CD4-positive, CD25-positive, alpha-beta regulatory T cell (primary cell): ENCODE data around the gene TPO. TPM values are rescaled to one million over a fixed set of nuclear protein-coding genes. Genes with fewer than 3 reads are reported as not detected.

Experiments used
- ATAC-seq, 2 donors: fragments of 150-1000 bp; cut with Tn5 transposase; one replicate each; pipeline ENCODE4 v1.10.0; 2021; ENCODE audit warnings: low read depth in 2 of 2, moderate number of reproducible peaks in 2 of 2, moderate library complexity in 1 of 2
- DNase-seq, 3 donors: peaks; one replicate each; pipeline versions ENCODE4 v3.0.0 to v3.0.0-alpha.2; 2012 to 2022; ENCODE audit warnings: mixed read lengths in 1 of 3
- H3K27ac ChIP-seq: one replicate; pipeline ENCODE4 v1.7.0; 2013; ENCODE audit warnings: mild to moderate bottlenecking, low read length; ENCODE audit not compliant: insufficient read depth, poor library complexity, severe bottlenecking
- H3K27me3 ChIP-seq: one replicate; pipeline ENCODE4 v1.7.0; 2013; ENCODE audit warnings: low read length; ENCODE audit not compliant: control insufficient read depth, insufficient read depth
- H3K36me3 ChIP-seq: one replicate; pipeline ENCODE4 v1.7.0; 2013; ENCODE audit warnings: mild to moderate bottlenecking, low read length, moderate library complexity; ENCODE audit not compliant: control insufficient read depth, insufficient read depth
- H3K4me1 ChIP-seq: 2 replicates; pipeline ENCODE4 v1.7.0; 2013; ENCODE audit warnings: mild to moderate bottlenecking, low read length; ENCODE audit not compliant: insufficient read depth, control insufficient read depth, poor library complexity, severe bottlenecking
- H3K4me3 ChIP-seq: one replicate; pipeline ENCODE4 v1.7.0; 2013; ENCODE audit warnings: low read depth, mild to moderate bottlenecking, low read length, moderate library complexity
- H3K9me3 ChIP-seq, 2 experiments: 1 replicate in 1 of 2; 2 replicates in 1 of 2; pipeline ENCODE4 v1.7.0; 2013; ENCODE audit warnings: low read length in 2 of 2, mild to moderate bottlenecking in 1 of 2, moderate library complexity in 1 of 2; ENCODE audit not compliant: control insufficient read depth in 2 of 2
- H3K27ac Mint-ChIP-seq, 3 donors: one replicate each; pipeline ENCODE4 v1.8.0; 2020 to 2022; ENCODE audit warnings: mild to moderate bottlenecking in 3 of 3, mixed read lengths in 3 of 3, moderate library complexity in 2 of 3
- H3K27me3 Mint-ChIP-seq: one replicate; pipeline ENCODE4 v1.8.0; 2022; ENCODE audit warnings: mild to moderate bottlenecking, mixed read lengths
- H3K36me3 Mint-ChIP-seq: one replicate; pipeline ENCODE4 v1.8.0; 2020; ENCODE audit warnings: mixed read lengths
- H3K4me1 Mint-ChIP-seq, 4 donors: one replicate each; pipeline ENCODE4 v1.8.0; 2020 to 2022; ENCODE audit warnings: mixed read lengths in 4 of 4, mild to moderate bottlenecking in 1 of 4
- H3K4me3 Mint-ChIP-seq, 4 donors: one replicate each; pipeline ENCODE4 v1.8.0; 2020 to 2022; ENCODE audit warnings: mild to moderate bottlenecking in 4 of 4, mixed read lengths in 4 of 4, moderate library complexity in 3 of 4
- H3K9me3 Mint-ChIP-seq, 7 donors: one replicate each; pipeline ENCODE4 v1.8.0; 2020 to 2022; ENCODE audit warnings: mixed read lengths in 7 of 7, mild to moderate bottlenecking in 3 of 7, moderate library complexity in 2 of 7
- polyA plus RNA-seq, 4 donors: library from polyadenylated mRNA; unstranded; fragments of 300-500 nt; fragmentation: Illumina TruSeq; gene quantifications; one replicate each; pipeline ENCODE4 v1.2.3, GENCODE V29; 2021
- total RNA-seq: library from RNA; stranded (reverse); gene quantifications from one replicate; pipeline ENCODE4 v1.2.3, GENCODE V29; 2022

TPO gene
- total and polyA plus RNA-seq, 5 donors from 2014 or later = 0.27 to 1.5 (median 0.57) TPM

GRCh38 chr2:1493431-1494126 is 80.3 kb downstream of the TPO start:
- Histone ChIP-seq H3K9me3 (no peaks in the 10 kb centered on the region), H3K4me3 (no peak overlapping the region), H3K27me3 (no peaks in the 10 kb centered on the region), H3K4me1 (no peaks in the 10 kb centered on the region), H3K36me3 (no peaks in the 10 kb centered on the region), H3K27ac (no peak overlapping the region)
- Mint-ChIP-seq H3K36me3 (no peaks in the 10 kb centered on the region), H3K27me3 (no peaks in the 10 kb centered on the region), H3K4me3 (no peak overlapping the region), H3K4me1 (no peaks in the 10 kb centered on the region), H3K27ac (no peak overlapping the region), H3K9me3 (peaks cover 0 to 2% (median 0%) of the 10 kb centered on the region in 7 donors)
- no peak for ATAC-seq
- DNase-seq = no peak

GRCh38 chr2:1494257-1494656 is 81.0 kb downstream of the TPO start:
- H3K27me3 ChIP-seq = no peaks in the 10 kb centered on the region
- no peak for ATAC-seq
- peaks cover 0 to 2% (median 0%) of the 10 kb centered on the region in 7 donors for H3K9me3 Mint-ChIP-seq
- H3K9me3 ChIP-seq = no peaks in the 10 kb centered on the region
- H3K27ac ChIP-seq = no peak overlapping the region
- no peak for DNase-seq
- no peaks in the 10 kb centered on the region for H3K27me3 Mint-ChIP-seq
- no peak overlapping the region for H3K4me3 Mint-ChIP-seq
- H3K27ac Mint-ChIP-seq = no peak overlapping the region
- H3K36me3 ChIP-seq = no peaks in the 10 kb centered on the region
- no peak overlapping the region for H3K4me3 ChIP-seq
- H3K4me1 ChIP-seq = no peaks in the 10 kb centered on the region
- no peaks in the 10 kb centered on the region for H3K4me1 Mint-ChIP-seq
- no peaks in the 10 kb centered on the region for H3K36me3 Mint-ChIP-seq

DNA sequence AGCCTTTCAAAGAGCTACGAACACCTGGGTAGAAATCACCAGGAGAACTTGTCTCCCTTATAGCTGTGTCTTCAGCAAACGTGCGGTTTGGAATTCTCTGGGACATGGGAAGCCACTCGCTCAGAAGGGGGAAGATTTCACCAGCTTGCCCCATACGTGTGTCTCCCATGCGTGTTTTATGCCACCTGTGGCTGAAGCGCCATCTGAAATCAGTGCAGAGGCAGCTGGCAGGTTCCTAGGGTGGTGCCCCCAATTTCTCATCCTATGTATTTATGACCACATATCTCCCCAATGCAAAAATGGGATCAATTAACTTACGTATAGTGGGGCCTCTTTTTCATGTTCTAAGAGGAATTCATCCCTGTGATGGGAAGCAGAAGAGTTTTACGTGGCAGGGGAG is 81.6 kb downstream of the TPO start:
- Histone ChIP-seq H3K9me3 (no peaks in the 10 kb centered on the region), H3K27me3 (no peaks in the 10 kb centered on the region), H3K4me1 (no peaks in the 10 kb centered on the region), H3K36me3 (no peaks in the 10 kb centered on the region), H3K4me3 (no peak overlapping the region), H3K27ac (no peak overlapping the region)
- no peak overlapping the region for H3K4me3 Mint-ChIP-seq
- peaks cover 0 to 2% (median 0%) of the 10 kb centered on the region in 7 donors for H3K9me3 Mint-ChIP-seq
- no peaks in the 10 kb centered on the region for H3K36me3 Mint-ChIP-seq
- H3K4me1 Mint-ChIP-seq = no peaks in the 10 kb centered on the region
- no peak for DNase-seq
- ATAC-seq = no peak
- no peaks in the 10 kb centered on the region for H3K27me3 Mint-ChIP-seq
- no peak overlapping the region for H3K27ac Mint-ChIP-seq

DNA sequence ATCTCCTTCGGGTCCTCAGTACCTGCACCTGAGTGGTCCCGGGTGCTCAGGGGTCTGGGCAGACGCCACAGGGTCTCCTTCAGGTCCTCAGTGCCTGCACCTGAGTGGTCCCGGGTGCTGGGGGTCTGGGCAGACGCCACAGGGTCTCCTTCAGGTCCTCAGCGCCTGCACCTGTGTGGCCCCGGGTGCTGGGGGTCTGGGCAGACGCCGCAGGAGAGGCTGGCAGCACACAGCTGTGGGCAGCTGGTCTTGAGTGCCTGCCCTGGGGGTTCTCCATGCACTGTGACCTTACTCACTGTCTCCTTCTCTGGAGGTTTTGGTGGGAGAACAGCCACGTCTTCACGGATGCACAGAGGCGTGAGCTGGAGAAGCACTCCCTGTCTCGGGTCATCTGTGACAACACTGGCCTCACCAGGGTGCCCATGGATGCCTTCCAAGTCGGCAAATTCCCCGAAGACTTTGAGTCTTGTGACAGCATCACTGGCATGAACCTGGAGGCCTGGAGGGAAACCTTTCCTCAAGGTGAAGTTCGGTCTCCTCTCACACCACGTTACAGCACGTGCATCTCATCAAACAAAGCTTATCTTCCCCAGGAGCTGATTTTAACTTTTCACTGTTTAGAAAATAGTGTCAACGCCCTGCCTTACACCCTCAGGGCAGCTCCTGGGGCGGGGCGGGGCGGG is 82.6 kb downstream of the TPO start:
- H3K9me3 Mint-ChIP-seq = peaks cover 0 to 2% (median 0%) of the 10 kb centered on the region in 7 donors
- H3K4me1 ChIP-seq = no peaks in the 10 kb centered on the region
- no peak overlapping the region for H3K4me3 Mint-ChIP-seq
- no peaks in the 10 kb centered on the region for H3K27me3 ChIP-seq
- DNase-seq = no peak
- H3K27me3 Mint-ChIP-seq = no peaks in the 10 kb centered on the region
- no peaks in the 10 kb centered on the region for H3K9me3 ChIP-seq
- H3K27ac ChIP-seq = no peak overlapping the region
- H3K36me3 ChIP-seq = no peaks in the 10 kb centered on the region
- no peak for ATAC-seq
- H3K4me1 Mint-ChIP-seq = no peaks in the 10 kb centered on the region
- no peak overlapping the region for H3K27ac Mint-ChIP-seq
- H3K4me3 ChIP-seq = no peak overlapping the region
- H3K36me3 Mint-ChIP-seq = no peaks in the 10 kb centered on the region

DNA sequence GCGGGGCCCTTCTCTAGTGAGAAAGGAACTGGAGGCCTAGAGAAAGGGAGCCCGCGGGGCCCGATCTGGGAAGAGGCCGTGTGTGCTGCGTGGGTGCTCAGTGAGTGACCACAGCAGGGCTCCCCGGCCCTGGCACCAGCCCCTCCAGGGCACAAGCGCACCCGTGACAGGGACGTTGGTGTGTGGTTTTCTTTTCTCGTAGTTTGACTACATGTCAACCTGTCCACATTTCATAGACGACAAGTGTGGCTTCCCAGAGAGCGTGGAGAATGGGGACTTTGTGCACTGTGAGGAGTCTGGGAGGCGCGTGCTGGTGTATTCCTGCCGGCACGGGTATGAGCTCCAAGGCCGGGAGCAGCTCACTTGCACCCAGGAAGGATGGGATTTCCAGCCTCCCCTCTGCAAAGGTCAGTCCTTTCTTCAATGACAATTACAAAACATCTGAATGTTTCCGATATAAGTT is 83.1 kb downstream of the TPO start:
- DNase-seq (no peak), ATAC-seq (no peak)
- Mint-ChIP-seq H3K36me3 (no peaks in the 10 kb centered on the region), H3K9me3 (peaks cover 0 to 2% (median 0%) of the 10 kb centered on the region in 7 donors), H3K4me1 (no peaks in the 10 kb centered on the region), H3K27ac (no peak overlapping the region), H3K27me3 (no peaks in the 10 kb centered on the region), H3K4me3 (no peak overlapping the region)
- Histone ChIP-seq H3K27ac (no peak overlapping the region), H3K4me3 (no peak overlapping the region), H3K27me3 (no peaks in the 10 kb centered on the region), H3K4me1 (no peaks in the 10 kb centered on the region), H3K9me3 (no peaks in the 10 kb centered on the region), H3K36me3 (no peaks in the 10 kb centered on the region)

DNA sequence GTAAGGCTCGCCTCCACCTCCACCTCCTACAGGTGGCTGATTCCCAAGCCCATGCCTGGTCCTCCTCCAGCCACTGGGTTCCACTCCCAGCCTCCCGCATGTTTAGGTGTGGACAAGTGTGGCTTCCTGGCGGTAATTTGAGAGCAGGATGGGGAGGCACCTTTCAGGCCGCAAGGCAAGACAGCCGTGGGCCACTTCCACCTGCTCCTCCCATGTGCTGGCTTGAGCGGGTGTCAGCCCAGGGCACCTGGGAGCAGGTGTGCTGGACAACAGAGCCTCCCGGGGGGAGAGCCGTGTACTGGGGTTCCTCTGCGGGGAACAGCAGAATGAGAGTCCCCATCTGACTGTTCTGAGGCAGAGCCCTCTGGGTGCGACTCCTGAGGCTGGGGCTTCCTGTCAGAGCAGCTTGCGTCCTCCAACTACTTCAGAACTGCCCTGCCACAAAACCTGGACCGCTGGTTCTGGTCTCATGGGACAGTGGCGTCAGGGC is 83.9 kb downstream of the TPO start:
- no peaks in the 10 kb centered on the region for H3K4me1 ChIP-seq
- H3K9me3 ChIP-seq = no peaks in the 10 kb centered on the region
- ATAC-seq (no peak), DNase-seq (no peak)
- Mint-ChIP-seq H3K9me3 (peaks cover 0 to 2% (median 0%) of the 10 kb centered on the region in 7 donors), H3K36me3 (no peaks in the 10 kb centered on the region), H3K27me3 (no peaks in the 10 kb centered on the region), H3K4me1 (no peaks in the 10 kb centered on the region), H3K27ac (no peak overlapping the region), H3K4me3 (no peak overlapping the region)
- H3K36me3 ChIP-seq = no peaks in the 10 kb centered on the region
- H3K4me3 ChIP-seq = no peak overlapping the region
- H3K27me3 ChIP-seq = no peaks in the 10 kb centered on the region
- H3K27ac ChIP-seq = no peak overlapping the region

- Mint-ChIP-seq H3K27me3 (no peaks in the 10 kb centered on the region), H3K36me3 (no peaks in the 10 kb centered on the region), H3K4me3 (no peak overlapping the region), H3K27ac (no peak overlapping the region), H3K9me3 (peaks cover 0 to 2% (median 0%) of the 10 kb centered on the region in 7 donors), H3K4me1 (no peaks in the 10 kb centered on the region)
- Histone ChIP-seq H3K27ac (no peak overlapping the region), H3K27me3 (no peaks in the 10 kb centered on the region), H3K36me3 (no peaks in the 10 kb centered on the region), H3K4me3 (no peak overlapping the region), H3K4me1 (no peaks in the 10 kb centered on the region), H3K9me3 (no peaks in the 10 kb centered on the region)
- DNase-seq = no peak
- ATAC-seq = no peak
Measured at GRCh38 chr2:1498176-1498575, 84.9 kb downstream of the TPO start.
